MCF 10A (cell line): ENCODE data around the gene BACH2. TPM values are rescaled to one million over a fixed set of nuclear protein-coding genes. Genes with fewer than 3 reads are reported as not detected.
A peak's percentile ranks its signal among the peaks of the same experiment; 100 is the strongest.

Source experiments
- BruUV-seq: library from RNA; stranded (reverse); fragments of 400-500 nt; replicated peaks from 2 replicates; lab custom pipeline; 2021; lab: Mats Ljungman, UMichigan
- CTCF ChIA-PET: fragments of 300-600 bp; sonication (Branson Sonifier 250); formaldehyde crosslinking; extraction: SDS; loops from one replicate; lab custom pipeline; 2021; ENCODE audit warnings: antibody characterized with exemption, inconsistent platforms; lab: Yijun Ruan, JAX
- POLR2A ChIA-PET: fragments of 300-600, 350-650 bp; sonication (Branson Sonifier 250); formaldehyde crosslinking; extraction: SDS; loops from one replicate; lab custom pipeline; 2020; ENCODE audit warnings: antibody characterized with exemption, inconsistent platforms; lab: Yijun Ruan, JAX
- DNase-seq: peaks from one replicate; pipeline ENCODE4 v3.0.0-alpha.2; 2018; ENCODE audit not compliant: unreplicated experiment
- H3K27ac Mint-ChIP-seq: one replicate; pipeline ENCODE4 v1.8.0; 2022; ENCODE audit warnings: mild to moderate bottlenecking, low read depth, mixed read lengths; ENCODE audit not compliant: unreplicated experiment
- H3K27me3 Mint-ChIP-seq: one replicate; pipeline ENCODE4 v1.8.0; 2022; ENCODE audit warnings: mixed read lengths; ENCODE audit not compliant: insufficient read depth, unreplicated experiment
- H3K36me3 Mint-ChIP-seq: one replicate; pipeline ENCODE4 v1.8.0; 2022; ENCODE audit warnings: mild to moderate bottlenecking, moderate library complexity, mixed read lengths; ENCODE audit not compliant: insufficient read depth, unreplicated experiment
- H3K4me1 Mint-ChIP-seq: one replicate; pipeline ENCODE4 v1.8.0; 2022; ENCODE audit warnings: mixed read lengths; ENCODE audit not compliant: insufficient read depth, unreplicated experiment
- H3K4me3 Mint-ChIP-seq: one replicate; pipeline ENCODE4 v1.8.0; 2022; ENCODE audit warnings: mild to moderate bottlenecking, moderate library complexity, mixed read lengths; ENCODE audit not compliant: unreplicated experiment
- H3K9me3 Mint-ChIP-seq: one replicate; pipeline ENCODE4 v1.8.0; 2022; ENCODE audit warnings: mixed read lengths; ENCODE audit not compliant: unreplicated experiment
- intact Hi-C: fragments of 100-400 bp; cut with micrococcal nuclease; formaldehyde crosslinking; loops from 2 replicates; pipeline ENCODE4 v1.14.1; 2022
- total RNA-seq: library from RNA; stranded (reverse); gene quantifications from 2 replicates; pipeline ENCODE4 v1.2.3, GENCODE V29; 2022
- TF ChIP-seq, protein P1 (sequence below): fragments of 200-600 bp; IDR thresholded peaks from one replicate; pipeline ENCODE4 v1.8.0; 2022; ENCODE audit warnings: antibody characterized with exemption, mild to moderate bottlenecking; ENCODE audit not compliant: unreplicated experiment

BACH2 gene
- total RNA-seq, 1 experiment from 2014 or later = 9.9 TPM

DNA sequence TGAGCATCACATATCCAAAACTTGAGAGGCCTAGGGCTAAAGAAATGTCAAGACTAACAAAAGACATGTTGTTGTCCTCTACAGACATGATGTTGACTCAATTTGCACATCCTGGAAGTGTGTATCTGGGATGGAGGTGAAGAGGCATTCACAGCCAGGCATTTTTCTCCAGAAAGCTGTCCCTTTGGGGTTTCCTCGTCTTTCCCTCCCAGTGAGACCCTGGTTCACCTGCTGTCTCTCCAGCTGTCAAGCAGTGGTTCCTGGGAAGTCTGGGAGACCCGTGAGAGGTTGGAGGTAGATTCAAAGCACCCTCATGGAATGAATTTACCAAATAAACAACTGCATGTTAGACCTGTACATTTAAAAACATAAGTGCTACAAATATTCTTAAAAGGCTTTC is 32.1 kb downstream of the BACH2 start:
- BruUV-seq = no TSS peak
- intact Hi-C loops = no loop called here
- TF ChIP-seq, protein P1, sequence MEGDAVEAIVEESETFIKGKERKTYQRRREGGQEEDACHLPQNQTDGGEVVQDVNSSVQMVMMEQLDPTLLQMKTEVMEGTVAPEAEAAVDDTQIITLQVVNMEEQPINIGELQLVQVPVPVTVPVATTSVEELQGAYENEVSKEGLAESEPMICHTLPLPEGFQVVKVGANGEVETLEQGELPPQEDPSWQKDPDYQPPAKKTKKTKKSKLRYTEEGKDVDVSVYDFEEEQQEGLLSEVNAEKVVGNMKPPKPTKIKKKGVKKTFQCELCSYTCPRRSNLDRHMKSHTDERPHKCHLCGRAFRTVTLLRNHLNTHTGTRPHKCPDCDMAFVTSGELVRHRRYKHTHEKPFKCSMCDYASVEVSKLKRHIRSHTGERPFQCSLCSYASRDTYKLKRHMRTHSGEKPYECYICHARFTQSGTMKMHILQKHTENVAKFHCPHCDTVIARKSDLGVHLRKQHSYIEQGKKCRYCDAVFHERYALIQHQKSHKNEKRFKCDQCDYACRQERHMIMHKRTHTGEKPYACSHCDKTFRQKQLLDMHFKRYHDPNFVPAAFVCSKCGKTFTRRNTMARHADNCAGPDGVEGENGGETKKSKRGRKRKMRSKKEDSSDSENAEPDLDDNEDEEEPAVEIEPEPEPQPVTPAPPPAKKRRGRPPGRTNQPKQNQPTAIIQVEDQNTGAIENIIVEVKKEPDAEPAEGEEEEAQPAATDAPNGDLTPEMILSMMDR = no peak
- POLR2A ChIA-PET = interaction anchor here (0.6 to 1.3 kb wide), 2 partner anchors 14 to 1090 kb away, joined by 3 read pairs; no protein-coding TSS in a partner anchor
- no peak overlapping the region for H3K4me3 Mint-ChIP-seq
- H3K27ac Mint-ChIP-seq = no peak overlapping the region
- CTCF ChIA-PET = interaction anchor here (0.6 to 1.3 kb wide), 2 partner anchors 10 to 28 kb away, joined by 3 read pairs; no protein-coding TSS in a partner anchor
- H3K36me3 Mint-ChIP-seq = no peaks in the 10 kb centered on the region
- no peaks in the 10 kb centered on the region for H3K27me3 Mint-ChIP-seq
- DNase-seq = no peak
- no peaks in the 10 kb centered on the region for H3K9me3 Mint-ChIP-seq
- peaks cover 9% of the 10 kb centered on the region for H3K4me1 Mint-ChIP-seq

GRCh38 chr6:90263633-90264032 is 33.0 kb downstream of the BACH2 start:
- POLR2A ChIA-PET = interaction anchor here (1.3 kb wide), 1 partner anchor 13 kb away, joined by 3 read pairs; no protein-coding TSS in a partner anchor
- no peaks in the 10 kb centered on the region for H3K27me3 Mint-ChIP-seq
- no peak for DNase-seq
- no peak overlapping the region for H3K4me3 Mint-ChIP-seq
- H3K27ac Mint-ChIP-seq = no peak overlapping the region
- CTCF ChIA-PET = interaction anchor here (0.6 to 1.3 kb wide), 5 partner anchors 10 to 69 kb away, joined by 3 to 6 read pairs (median 4); no protein-coding TSS in a partner anchor
- H3K4me1 Mint-ChIP-seq = peaks cover 9% of the 10 kb centered on the region
- TF ChIP-seq, protein P1 = no peak
- no peaks in the 10 kb centered on the region for H3K9me3 Mint-ChIP-seq
- no TSS peak for BruUV-seq
- intact Hi-C loops = no loop called here
- H3K36me3 Mint-ChIP-seq = no peaks in the 10 kb centered on the region

- Mint-ChIP-seq H3K36me3 (no peaks in the 10 kb centered on the region), H3K4me1 (peaks cover 5% of the 10 kb centered on the region), H3K4me3 (no peak overlapping the region), H3K27me3 (no peaks in the 10 kb centered on the region), H3K9me3 (no peaks in the 10 kb centered on the region), H3K27ac (no peak overlapping the region)
- no TSS peak for BruUV-seq
- intact Hi-C loops = no loop called here
- TF ChIP-seq, protein P1 = no peak
- POLR2A ChIA-PET = no interaction called here
- CTCF ChIA-PET = no interaction called here
- no peak for DNase-seq
Observed at GRCh38 chr6:90261801-90262200, 34.8 kb downstream of the BACH2 start.

GRCh38 chr6:90257486-90257738 is 39.2 kb downstream of the BACH2 start:
- no peaks in the 10 kb centered on the region for H3K36me3 Mint-ChIP-seq
- intact Hi-C loops = no loop called here
- ChIA-PET POLR2A (no interaction called here), CTCF (interaction anchor here (1.2 kb wide), 1 partner anchor 317 kb away, joined by 3 read pairs; no protein-coding TSS in a partner anchor)
- peak overlapping the region; percentile 33 for H3K27ac Mint-ChIP-seq
- no peak overlapping the region for H3K4me3 Mint-ChIP-seq
- H3K9me3 Mint-ChIP-seq = no peaks in the 10 kb centered on the region
- no peak for DNase-seq
- H3K4me1 Mint-ChIP-seq = peaks cover 9% of the 10 kb centered on the region
- H3K27me3 Mint-ChIP-seq = no peaks in the 10 kb centered on the region
- no TSS peak for BruUV-seq
- TF ChIP-seq, protein P1 = no peak
